ENCODE measurements around the gene CLK2.
"Not testable (repeated sequence)": the region's sequence is repeated elsewhere in the genome, so short reads cannot be mapped to it uniquely, and the experiment has no call there.

CLK2 gene

DNA sequence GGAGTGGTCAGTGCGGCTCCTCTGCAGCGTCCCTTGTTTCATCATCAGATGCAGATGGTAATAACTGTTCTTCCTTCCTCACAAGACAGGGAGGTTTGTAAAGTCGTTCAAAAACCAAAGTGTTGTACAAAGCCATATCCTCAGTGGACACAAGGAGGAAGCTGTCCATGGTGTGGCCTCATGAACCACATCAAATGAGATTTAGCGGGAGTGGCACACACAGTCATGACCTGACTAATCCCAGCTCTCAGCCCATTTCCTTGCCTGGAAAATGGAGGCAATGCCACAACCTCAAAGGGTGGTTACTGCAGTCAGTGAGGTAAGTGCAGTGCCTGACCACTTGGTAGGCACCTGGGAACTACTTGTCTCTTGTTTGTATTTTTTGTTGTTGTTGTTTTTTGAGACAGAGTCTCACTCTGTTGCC is 31.5 kb downstream of the CLK2 start:
- no peak for DNase-seq (ENCODE audit: low read depth)

- DNase-seq (ENCODE audit: low read depth), result peak; percentile 91
Measured at GRCh38 chr1:155241069-155241679, 32.1 kb downstream of the CLK2 start.

GRCh38 chr1:155236451-155236850 is 36.9 kb downstream of the CLK2 start:
- peak; percentile 31 for DNase-seq (ENCODE audit: low read depth)

DNA sequence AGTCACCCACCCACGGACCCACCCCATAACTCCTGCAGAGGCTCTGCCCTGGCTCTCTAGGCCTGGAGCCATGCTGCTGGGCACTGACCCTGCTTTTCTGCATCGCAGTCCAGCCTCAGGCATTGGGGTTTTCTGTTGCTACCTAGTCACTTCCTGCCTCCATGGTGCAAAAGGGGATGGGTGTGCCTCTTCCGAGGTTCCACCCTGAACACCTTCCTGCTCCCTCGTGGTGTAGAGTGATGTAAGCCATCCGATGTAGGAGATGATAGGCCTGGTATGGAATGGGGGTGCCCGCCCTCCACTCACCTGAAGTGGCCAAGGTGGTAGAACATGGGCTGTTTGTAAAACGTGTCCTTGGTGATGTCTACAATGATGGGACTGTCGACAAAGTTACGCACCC is 37.9 kb downstream of the CLK2 start:
- DNase-seq (ENCODE audit: low read depth), result not testable (repeated sequence)

DNA sequence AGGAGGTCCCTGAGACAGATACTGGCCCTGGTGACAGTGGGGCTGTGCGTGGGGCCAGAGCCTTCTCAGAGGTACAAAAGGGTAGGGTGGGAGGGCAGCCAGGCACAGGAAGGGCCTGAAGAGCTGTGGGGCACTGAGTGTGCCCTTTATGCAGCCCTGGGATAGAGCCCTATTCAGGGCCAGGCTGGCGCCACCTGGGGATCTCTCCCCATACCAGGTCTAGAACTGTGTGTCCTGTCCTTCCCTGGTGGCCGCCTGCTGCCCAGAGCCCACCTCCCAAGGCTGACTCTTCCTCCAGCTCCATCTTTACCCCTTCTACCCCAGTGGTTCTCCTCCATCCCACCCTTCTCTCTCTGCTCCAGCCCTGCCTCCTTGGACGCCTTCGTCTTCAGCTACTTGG is 39.8 kb downstream of the CLK2 start:
- not testable (repeated sequence) for DNase-seq (ENCODE audit: low read depth)

GRCh38 chr1:155232001-155232978 is 41.0 kb downstream of the CLK2 start:
- peak; percentile 79 for DNase-seq (ENCODE audit: low read depth)

DNA sequence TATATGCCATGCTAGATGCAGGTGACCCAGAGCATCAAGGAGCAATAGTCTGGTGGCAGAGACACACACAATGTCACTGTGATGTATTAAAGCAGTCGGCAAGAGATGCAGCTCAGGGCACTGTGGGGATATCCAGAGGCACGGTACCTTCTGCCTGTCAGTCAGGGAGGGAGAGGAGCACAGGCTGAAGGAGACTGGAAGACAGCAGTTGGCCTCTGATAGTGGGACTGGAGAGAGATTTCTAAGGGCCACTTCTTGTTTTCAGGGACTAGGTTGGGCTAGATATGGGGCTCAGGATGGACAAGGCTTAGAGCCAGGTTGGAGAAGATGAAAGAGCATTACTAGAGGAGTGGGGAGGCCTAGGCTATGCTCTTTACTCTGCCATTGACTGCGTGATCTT is 42.0 kb downstream of the CLK2 start:
- DNase-seq (ENCODE audit: low read depth), result not testable (repeated sequence)

GRCh38 chr1:155228096-155228427 is 45.2 kb downstream of the CLK2 start:
- DNase-seq (ENCODE audit: low read depth), result no peak

DNA sequence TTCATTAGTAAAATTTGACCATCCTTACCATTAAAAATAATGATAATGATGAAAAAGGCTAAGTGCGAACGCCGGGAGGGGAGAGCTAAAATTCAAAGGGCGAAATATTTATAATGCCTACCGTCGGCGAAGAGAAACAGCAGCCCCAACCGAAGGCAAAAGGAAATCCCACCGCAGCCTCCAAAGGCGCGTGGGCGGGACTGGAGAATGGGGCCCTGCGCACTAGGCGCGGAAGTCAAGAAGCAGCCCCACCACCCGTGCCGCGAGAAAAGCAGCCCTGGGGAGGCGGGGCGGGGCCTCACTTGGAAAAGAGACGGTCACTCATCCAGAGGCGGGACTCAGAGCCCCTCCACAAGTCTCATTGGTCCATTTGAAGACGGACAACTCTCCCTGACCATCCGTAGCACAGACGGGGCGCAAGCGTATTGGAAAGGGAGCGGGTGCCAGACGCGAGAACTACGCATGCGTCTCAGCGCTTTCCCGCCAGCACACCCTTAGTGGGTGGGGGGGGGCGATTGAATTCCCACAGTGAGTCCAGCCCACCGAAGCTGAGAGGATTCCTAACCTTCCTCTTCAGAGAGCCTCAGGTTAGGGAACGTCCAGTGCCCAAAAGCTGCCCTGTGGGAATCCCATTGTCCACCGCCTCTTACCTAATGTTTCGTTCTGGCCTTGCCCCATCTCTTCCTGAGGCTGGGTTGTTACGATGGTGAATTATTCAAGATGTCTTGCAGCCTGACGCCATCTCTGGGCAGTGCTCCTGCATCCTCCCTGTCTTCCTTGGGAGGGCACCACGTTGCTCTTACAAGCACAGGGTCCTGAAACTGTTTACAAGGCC is 45.8 kb downstream of the CLK2 start:
- peak; percentile 99 for DNase-seq (ENCODE audit: low read depth)

- DNase-seq (ENCODE audit: low read depth), result peak; percentile 63
Measured at GRCh38 chr1:155226910-155227260, 46.4 kb downstream of the CLK2 start.

DNA sequence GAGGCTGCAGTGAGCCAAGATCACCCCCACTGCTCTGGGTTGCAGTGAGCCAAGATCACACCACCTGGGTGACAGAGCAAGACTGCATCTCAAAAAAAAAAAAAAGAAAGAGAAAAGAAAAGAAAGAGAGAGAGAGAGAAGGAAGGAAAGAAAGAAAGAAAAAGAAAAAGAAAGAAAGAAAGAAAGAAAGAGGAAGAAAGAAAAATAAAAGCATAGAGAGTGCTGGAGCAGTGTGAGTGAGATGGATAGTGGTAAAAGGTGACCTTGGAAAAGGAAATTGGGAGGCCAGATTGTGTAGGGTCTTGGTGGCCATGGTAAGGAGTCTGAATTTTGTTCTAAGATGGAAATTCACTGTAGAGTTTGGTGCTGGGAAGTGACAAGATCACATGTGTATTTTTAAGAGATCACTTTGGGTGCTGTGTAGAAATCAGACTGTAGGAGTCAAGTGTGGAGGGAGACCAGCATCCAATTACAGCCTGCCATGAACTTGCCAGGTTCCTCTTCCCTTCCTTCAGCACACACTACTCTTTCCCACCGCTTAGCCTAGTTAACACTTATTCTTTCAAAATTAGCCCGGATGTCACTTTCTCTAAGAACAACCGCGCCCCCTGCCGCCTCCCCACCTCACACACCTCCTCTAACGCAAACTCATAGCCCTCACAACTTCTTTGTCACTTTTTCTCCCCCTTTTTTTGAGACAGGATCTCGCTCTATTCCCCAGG is 47.0 kb downstream of the CLK2 start:
- peak; percentile 84 for DNase-seq (ENCODE audit: low read depth)

- not testable (repeated sequence) for DNase-seq (ENCODE audit: low read depth)
Measured at GRCh38 chr1:155225404-155225759, 47.9 kb downstream of the CLK2 start.

DNA sequence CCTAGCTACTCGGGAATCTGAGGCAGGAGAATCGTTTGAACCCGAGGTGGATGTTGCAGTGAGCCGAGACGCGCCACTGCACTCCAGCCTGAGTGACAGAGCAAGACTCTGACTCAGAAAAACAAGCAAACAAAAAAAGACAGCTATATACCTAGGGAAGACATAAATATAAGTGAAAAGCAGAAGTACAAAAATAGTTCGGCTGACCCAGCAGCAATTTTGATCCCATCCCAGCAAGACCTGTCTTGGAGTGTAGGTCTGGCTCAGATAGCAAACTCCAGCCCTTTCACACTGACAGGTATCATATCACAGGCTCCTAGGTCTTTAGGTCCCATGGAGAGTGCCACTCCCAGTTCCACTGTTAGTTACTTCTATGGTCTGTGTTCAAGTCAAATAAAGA is 50.3 kb downstream of the CLK2 start:
- no peak for DNase-seq (ENCODE audit: low read depth)

- not testable (repeated sequence) for DNase-seq (ENCODE audit: low read depth)
Measured at GRCh38 chr1:155220211-155220965, 52.9 kb downstream of the CLK2 start.

- DNase-seq (ENCODE audit: low read depth), result peak; percentile 32
Measured at GRCh38 chr1:155219592-155220031, 53.7 kb downstream of the CLK2 start.

- peak; percentile 75 for DNase-seq (ENCODE audit: low read depth)
Measured at GRCh38 chr1:155218854-155219591, 54.3 kb downstream of the CLK2 start.

- DNase-seq (ENCODE audit: low read depth), result not testable (repeated sequence)
Measured at GRCh38 chr1:155214702-155215101, 58.6 kb downstream of the CLK2 start.
